GM12801 (cell line): ENCODE results near the gene GPR55.

Experiments used
- CTCF ChIP-seq: IDR thresholded peaks from one replicate; pipeline ENCODE4 v1.5.1; 2011; ENCODE audit warnings: control low read depth; ENCODE audit not compliant: insufficient read length; ENCODE audit errors: extremely low read depth

Gene GPR55

GRCh38 chr2:230865766-230866755 is 59.0 kb downstream of the GPR55 start:
- TF ChIP-seq CTCF, result no peak

GRCh38 chr2:230865307-230865765 is 59.7 kb downstream of the GPR55 start:
- no peak for TF ChIP-seq CTCF

- TF ChIP-seq CTCF, result no peak
These were observed 60.3 kb downstream of the GPR55 start, which contains the start of gene ITM2C for GRCh38 chr2:230864605-230865306. Gene ITM2C (plus strand): TSS chr2:230864942. CDS start chr2:230865026, 84 bp downstream.

GRCh38 chr2:230864122-230864604 is 60.9 kb downstream of the GPR55 start:
- no peak for TF ChIP-seq CTCF

GRCh38 chr2:230863442-230864121 is 61.5 kb downstream of the GPR55 start:
- no peak for TF ChIP-seq CTCF

- no peak for TF ChIP-seq CTCF
These were observed 62.0 kb downstream of the GPR55 start for GRCh38 chr2:230863031-230863430.

- no peak for TF ChIP-seq CTCF
These were observed 62.8 kb downstream of the GPR55 start for GRCh38 chr2:230862292-230862691.
